HEK293 (cell line): ENCODE data around the gene VWA5B1.

Source experiments
- ZEB2 ChIP-seq: fragments of 450-650 bp; formaldehyde crosslinking; IDR thresholded peaks from 2 replicates; pipeline ENCODE4 v1.5.1; 2016; ENCODE audit warnings: missing biosample characterization, missing genetic modification characterization
- ZFP41 ChIP-seq: fragments of 450-650 bp; formaldehyde crosslinking; IDR thresholded peaks from 2 replicates; pipeline ENCODE4 v1.5.1; 2016; ENCODE audit warnings: missing biosample characterization, missing genetic modification characterization, borderline replicate concordance
- ZNF302 ChIP-seq: fragments of 450-650 bp; formaldehyde crosslinking; IDR thresholded peaks from 2 replicates; pipeline ENCODE4 v1.5.1; 2016; ENCODE audit warnings: missing biosample characterization, missing genetic modification characterization, low read depth
- ZNF350 ChIP-seq: fragments of 450-650 bp; formaldehyde crosslinking; IDR thresholded peaks from 2 replicates; pipeline ENCODE4 v1.5.0; 2017; ENCODE audit warnings: missing biosample characterization, mild to moderate bottlenecking, missing genetic modification characterization
- ZNF561 ChIP-seq: fragments of 450-650 bp; IDR thresholded peaks from 2 replicates; pipeline ENCODE4 v1.5.1; 2018; ENCODE audit warnings: missing biosample characterization, missing genetic modification characterization, borderline replicate concordance
- ZNF571 ChIP-seq: fragments of 450-650 bp; formaldehyde crosslinking; IDR thresholded peaks from 2 replicates; pipeline ENCODE4 v1.5.0; 2017; ENCODE audit warnings: missing biosample characterization, missing genetic modification characterization
- ZNF785 ChIP-seq: fragments of 450-650 bp; formaldehyde crosslinking; IDR thresholded peaks from 2 replicates; pipeline ENCODE4 v1.5.1; 2016; ENCODE audit warnings: missing biosample characterization, missing genetic modification characterization
- TF ChIP-seq, protein P1 (sequence below): fragments of 450-650 bp; formaldehyde crosslinking; IDR thresholded peaks from 2 replicates; pipeline ENCODE4 v1.5.1; 2016; ENCODE audit warnings: missing biosample characterization, missing genetic modification characterization

DNA sequence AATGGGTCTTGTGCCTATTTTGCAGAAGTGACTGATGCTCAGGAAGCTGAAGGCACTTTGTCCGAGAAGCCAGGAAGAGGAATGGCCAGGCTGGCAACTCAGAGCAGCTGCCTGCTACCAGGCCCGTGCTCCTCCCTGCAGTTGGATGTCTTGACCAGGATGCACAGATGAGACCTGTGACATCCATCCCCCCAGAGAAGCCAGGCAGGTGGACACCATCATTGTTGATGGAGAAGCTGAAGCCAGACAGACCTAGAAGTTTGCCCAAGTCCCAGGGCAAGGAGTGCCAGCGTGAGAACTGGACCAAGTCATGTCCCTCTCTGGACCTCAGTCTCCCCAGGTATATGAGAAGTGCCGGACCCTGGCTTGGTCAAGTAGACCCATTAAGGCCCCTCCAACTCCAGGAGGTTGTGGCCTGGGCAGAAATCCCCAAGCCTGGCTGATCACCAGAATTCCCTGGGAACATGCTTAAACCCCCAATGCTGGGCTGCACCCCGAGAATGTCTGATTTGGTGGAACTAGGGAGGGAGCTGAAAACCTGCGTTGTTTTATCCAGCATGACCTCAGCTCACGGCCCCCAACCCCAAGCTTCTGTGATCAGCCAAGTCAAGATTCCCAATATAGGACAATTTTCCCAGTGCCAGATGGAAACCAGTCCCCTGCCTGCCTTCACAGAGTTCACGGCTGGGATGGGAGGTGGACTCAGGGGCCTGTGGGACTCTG is 112.9 kb downstream of the VWA5B1 start:
- TF ChIP-seq ZNF561 (tag by site-specific recombination) (no peak), ZNF785 (tag by site-specific recombination) (no peak), ZNF350 (tag by site-specific recombination) (no peak), ZNF571 (tag by site-specific recombination) (no peak), ZNF302 (tag by site-specific recombination) (no peak), ZFP41 (tag by site-specific recombination) (no peak), ZEB2 (tag by site-specific recombination) (no peak)
- TF ChIP-seq, protein P1, sequence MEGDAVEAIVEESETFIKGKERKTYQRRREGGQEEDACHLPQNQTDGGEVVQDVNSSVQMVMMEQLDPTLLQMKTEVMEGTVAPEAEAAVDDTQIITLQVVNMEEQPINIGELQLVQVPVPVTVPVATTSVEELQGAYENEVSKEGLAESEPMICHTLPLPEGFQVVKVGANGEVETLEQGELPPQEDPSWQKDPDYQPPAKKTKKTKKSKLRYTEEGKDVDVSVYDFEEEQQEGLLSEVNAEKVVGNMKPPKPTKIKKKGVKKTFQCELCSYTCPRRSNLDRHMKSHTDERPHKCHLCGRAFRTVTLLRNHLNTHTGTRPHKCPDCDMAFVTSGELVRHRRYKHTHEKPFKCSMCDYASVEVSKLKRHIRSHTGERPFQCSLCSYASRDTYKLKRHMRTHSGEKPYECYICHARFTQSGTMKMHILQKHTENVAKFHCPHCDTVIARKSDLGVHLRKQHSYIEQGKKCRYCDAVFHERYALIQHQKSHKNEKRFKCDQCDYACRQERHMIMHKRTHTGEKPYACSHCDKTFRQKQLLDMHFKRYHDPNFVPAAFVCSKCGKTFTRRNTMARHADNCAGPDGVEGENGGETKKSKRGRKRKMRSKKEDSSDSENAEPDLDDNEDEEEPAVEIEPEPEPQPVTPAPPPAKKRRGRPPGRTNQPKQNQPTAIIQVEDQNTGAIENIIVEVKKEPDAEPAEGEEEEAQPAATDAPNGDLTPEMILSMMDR (tag by site-specific recombination): no peak
